CD14-positive monocyte (primary cell): ENCODE results near the gene KLF15. TPM values are rescaled to one million over a fixed set of nuclear protein-coding genes. Genes with fewer than 3 reads are reported as not detected.

Experiments
- DNase-seq, 3 donors: peaks; one replicate each; pipeline ENCODE4 v3.0.0-alpha.2; 2011 to 2022
- H2AFZ ChIP-seq: 2 replicates; pipeline ENCODE4 v1.6.0; 2012; ENCODE audit warnings: mild to moderate bottlenecking, low read depth, low read length, inconsistent platforms; ENCODE audit not compliant: insufficient read depth, poor library complexity, severe bottlenecking
- H3K27ac ChIP-seq, 2 donors: 1 replicate in 1 of 2; 2 replicates in 1 of 2; pipeline ENCODE4 v1.5.1; 2012 to 2013; ENCODE audit warnings: low read length in 2 of 2, control low read depth in 1 of 2, inconsistent platforms in 1 of 2, low read depth in 1 of 2, mild to moderate bottlenecking in 1 of 2
- H3K27me3 ChIP-seq, 2 donors: one replicate each; pipeline versions ENCODE4 v1.6.0 to v1.6.1; 2011 to 2013; ENCODE audit warnings: low read length in 2 of 2; ENCODE audit not compliant: control insufficient read depth in 2 of 2, insufficient read depth in 2 of 2
- H3K36me3 ChIP-seq, 2 donors: replicated peaks in 1 of 2; 1 replicate in 1 of 2; 2 replicates in 1 of 2; pipeline versions ENCODE4 v1.5.1 to v1.6.1; 2012 to 2013; ENCODE audit warnings: low read length in 2 of 2, control low read depth in 1 of 2, inconsistent platforms in 1 of 2, mild to moderate bottlenecking in 1 of 2; ENCODE audit not compliant: insufficient read depth in 2 of 2, control insufficient read depth in 1 of 2
- H3K4me1 ChIP-seq, 2 donors: 1 replicate in 1 of 2; 2 replicates in 1 of 2; pipeline versions ENCODE4 v1.5.1 to v1.6.1; 2012 to 2013; ENCODE audit warnings: low read length in 2 of 2, control low read depth in 1 of 2, inconsistent platforms in 1 of 2, mild to moderate bottlenecking in 1 of 2, moderate library complexity in 1 of 2; ENCODE audit not compliant: insufficient read depth in 2 of 2, control insufficient read depth in 1 of 2
- H3K4me2 ChIP-seq: replicated peaks from 2 replicates; pipeline ENCODE3; 2012; ENCODE audit warnings: low read length, moderate library complexity, mild to moderate bottlenecking; ENCODE audit not compliant: poor library complexity, severe bottlenecking; ENCODE audit errors: extremely low read depth
- H3K4me3 ChIP-seq, 3 experiments: fragments of 200-600 bp in 1 of 3; sonication (generic) in 1 of 3; replicated peaks in 1 of 3; 1 replicate in 2 of 3; 2 replicates in 1 of 3; pipeline ENCODE4 v1.5.1; 2011 to 2013; ENCODE audit warnings: low read length in 3 of 3, mild to moderate bottlenecking in 3 of 3, control low read depth in 2 of 3, low read depth in 2 of 3, inconsistent platforms in 1 of 3, moderate library complexity in 1 of 3
- H3K79me2 ChIP-seq: 2 replicates; pipeline ENCODE4 v1.6.0; 2012; ENCODE audit warnings: mild to moderate bottlenecking, control low read depth, inconsistent platforms, low read length, moderate library complexity; ENCODE audit not compliant: insufficient read depth
- H3K9ac ChIP-seq: 2 replicates; pipeline ENCODE4 v1.6.0; 2017; ENCODE audit warnings: low read length, mild to moderate bottlenecking; ENCODE audit not compliant: insufficient read depth, poor library complexity, severe bottlenecking
- H3K9me3 ChIP-seq, 2 donors: replicated peaks in 1 of 2; 1 replicate in 1 of 2; 2 replicates in 1 of 2; pipeline versions ENCODE4 v1.5.1 to v1.6.1; 2012 to 2013; ENCODE audit warnings: low read length in 2 of 2, control low read depth in 1 of 2; ENCODE audit not compliant: control insufficient read depth in 1 of 2, insufficient read depth in 1 of 2
- H4K20me1 ChIP-seq: 2 replicates; pipeline ENCODE4 v1.6.0; 2012; ENCODE audit warnings: mild to moderate bottlenecking, low read length, control low read depth, moderate library complexity; ENCODE audit not compliant: insufficient read depth
- H3K27ac Mint-ChIP-seq, 7 donors: one replicate each; pipeline ENCODE4 v1.8.0; 2020; ENCODE audit warnings: mild to moderate bottlenecking in 7 of 7, mixed read lengths in 7 of 7, moderate library complexity in 6 of 7, inconsistent platforms in 2 of 7
- H3K27me3 Mint-ChIP-seq, 3 donors: one replicate each; pipeline ENCODE4 v1.8.0; 2021 to 2022; ENCODE audit warnings: low read depth in 3 of 3, mild to moderate bottlenecking in 3 of 3, mixed read lengths in 3 of 3, moderate library complexity in 3 of 3, inconsistent platforms in 1 of 3
- H3K36me3 Mint-ChIP-seq, 2 donors: one replicate each; pipeline ENCODE4 v1.8.0; 2020; ENCODE audit warnings: mixed read lengths in 2 of 2, inconsistent platforms in 1 of 2, mild to moderate bottlenecking in 1 of 2
- H3K4me1 Mint-ChIP-seq: one replicate; pipeline ENCODE4 v1.8.0; 2020; ENCODE audit warnings: mild to moderate bottlenecking, mixed read lengths
- H3K4me3 Mint-ChIP-seq, 2 donors: one replicate each; pipeline ENCODE4 v1.8.0; 2020; ENCODE audit warnings: mild to moderate bottlenecking in 2 of 2, mixed read lengths in 2 of 2, moderate library complexity in 1 of 2
- H3K9me3 Mint-ChIP-seq, 7 donors: one replicate each; pipeline ENCODE4 v1.8.0; 2020 to 2022; ENCODE audit warnings: mixed read lengths in 7 of 7, mild to moderate bottlenecking in 6 of 7, moderate library complexity in 6 of 7, inconsistent platforms in 2 of 7
- WGBS: methylation state at CpG from one replicate; pipeline ENCODE4 v1.1.5; 2013; ENCODE audit warnings: missing lambda C conversion rate; ENCODE audit not compliant: insufficient coverage; 5-methylcytosine and 5-hydroxymethylcytosine counted together
- intact Hi-C, 2 donors: fragments of 100-400 bp; cut with micrococcal nuclease; formaldehyde crosslinking; loops; one replicate each; pipeline versions ENCODE4 v1.15.0 to v1.15.1; 2023
- polyA plus RNA-seq, 3 donors: library from polyadenylated mRNA; depleted of rRNA in 1 of 3; unstranded in 2 of 3; stranded (reverse) in 1 of 3; fragments of 300-500 nt in 2 of 3; fragments of >200 nt in 1 of 3; fragmentation: Illumina TruSeq in 2 of 3; gene quantifications; 1 replicate in 2 of 3; 2 replicates in 1 of 3; pipeline ENCODE4 v1.2.3, GENCODE V29; 2012 to 2021
- TF ChIP-seq, protein P1 (sequence below): fragments of 200-600 bp; IDR thresholded peaks from one replicate; pipeline ENCODE4 v1.8.0; 2022; ENCODE audit warnings: antibody characterized with exemption, mild to moderate bottlenecking

The KLF15 gene
- polyA plus RNA-seq, 3 donors = not detected

DNA sequence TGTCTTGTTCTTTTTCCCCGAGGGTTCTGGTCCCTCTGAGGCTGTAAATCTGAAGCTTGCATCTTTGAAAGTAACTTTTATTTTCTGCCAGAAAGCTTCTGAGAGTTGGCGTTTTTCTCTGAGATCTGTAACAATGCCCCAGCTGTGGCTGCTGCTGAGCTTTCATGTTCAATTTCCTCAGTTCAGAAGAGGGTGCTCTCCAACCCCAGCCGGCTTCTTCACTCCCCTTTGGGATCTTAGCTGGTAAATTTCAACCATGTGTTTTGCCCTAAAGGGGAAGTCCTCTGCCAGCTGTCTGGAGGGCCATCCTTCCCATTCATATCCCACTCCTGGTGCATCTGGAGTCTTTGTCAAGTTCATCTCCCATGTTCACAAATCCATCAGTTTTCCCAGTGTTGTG, 19.2 kb upstream of the KLF15 start:
- peaks cover 2 to 9% (median 8%) of the 10 kb centered on the region in 3 donors for H3K27me3 Mint-ChIP-seq
- peaks cover 2% of the 10 kb centered on the region for H3K4me1 Mint-ChIP-seq
- Histone ChIP-seq H3K27ac (no peak overlapping the region), H3K9ac (no peak overlapping the region), H3K79me2 (no peaks in the 10 kb centered on the region), H3K36me3 (no peaks in the 10 kb centered on the region), H3K9me3 (peaks cover 0 to 3% of the 10 kb centered on the region in 2 donors), H2AFZ (no peak overlapping the region), H3K4me2 (no peak overlapping the region), H3K4me1 (no peaks in the 10 kb centered on the region), H3K4me3 (no peak overlapping the region), H4K20me1 (no peaks in the 10 kb centered on the region), H3K27me3 (no peaks in the 10 kb centered on the region)
- H3K4me3 Mint-ChIP-seq = no peak overlapping the region
- intact Hi-C loops = no loop called here
- H3K36me3 Mint-ChIP-seq = no peaks in the 10 kb centered on the region
- TF ChIP-seq, protein P1, sequence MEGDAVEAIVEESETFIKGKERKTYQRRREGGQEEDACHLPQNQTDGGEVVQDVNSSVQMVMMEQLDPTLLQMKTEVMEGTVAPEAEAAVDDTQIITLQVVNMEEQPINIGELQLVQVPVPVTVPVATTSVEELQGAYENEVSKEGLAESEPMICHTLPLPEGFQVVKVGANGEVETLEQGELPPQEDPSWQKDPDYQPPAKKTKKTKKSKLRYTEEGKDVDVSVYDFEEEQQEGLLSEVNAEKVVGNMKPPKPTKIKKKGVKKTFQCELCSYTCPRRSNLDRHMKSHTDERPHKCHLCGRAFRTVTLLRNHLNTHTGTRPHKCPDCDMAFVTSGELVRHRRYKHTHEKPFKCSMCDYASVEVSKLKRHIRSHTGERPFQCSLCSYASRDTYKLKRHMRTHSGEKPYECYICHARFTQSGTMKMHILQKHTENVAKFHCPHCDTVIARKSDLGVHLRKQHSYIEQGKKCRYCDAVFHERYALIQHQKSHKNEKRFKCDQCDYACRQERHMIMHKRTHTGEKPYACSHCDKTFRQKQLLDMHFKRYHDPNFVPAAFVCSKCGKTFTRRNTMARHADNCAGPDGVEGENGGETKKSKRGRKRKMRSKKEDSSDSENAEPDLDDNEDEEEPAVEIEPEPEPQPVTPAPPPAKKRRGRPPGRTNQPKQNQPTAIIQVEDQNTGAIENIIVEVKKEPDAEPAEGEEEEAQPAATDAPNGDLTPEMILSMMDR = no peak
- DNase-seq = no peak
- no peak overlapping the region for H3K27ac Mint-ChIP-seq
- 40% methylated on average over 2 of the region's 3 CpGs for WGBS
- H3K9me3 Mint-ChIP-seq = peaks cover 0 to 7% (median 2%) of the 10 kb centered on the region in 7 donors

DNA sequence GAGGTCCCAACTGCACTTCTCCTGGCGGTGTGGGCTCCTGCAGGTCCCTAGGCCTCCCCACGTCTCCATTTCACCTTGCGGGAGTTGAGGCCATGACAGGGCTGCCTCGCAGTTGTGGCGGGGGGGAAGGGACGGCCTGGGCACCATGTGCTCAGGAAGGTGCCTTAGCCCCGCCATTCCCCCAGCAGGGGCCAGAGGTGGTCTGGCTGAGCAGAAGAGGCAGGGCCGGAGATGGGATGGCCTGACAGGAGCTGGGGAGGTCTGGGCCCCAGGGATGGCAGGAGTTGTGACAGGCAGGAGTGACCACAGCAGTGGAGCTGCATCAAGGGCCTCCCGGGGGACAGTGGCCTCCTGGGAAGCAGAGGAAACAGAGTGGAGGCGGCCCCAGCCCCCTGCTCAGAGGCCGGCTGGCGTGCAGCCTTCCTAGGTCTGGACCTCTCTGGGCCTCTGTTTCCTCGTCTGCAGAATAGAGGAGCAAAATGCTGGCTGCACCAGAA, 18.7 kb upstream of the KLF15 start:
- no peak overlapping the region for H2AFZ ChIP-seq
- no peaks in the 10 kb centered on the region for H3K36me3 ChIP-seq
- no peaks in the 10 kb centered on the region for H3K27me3 ChIP-seq
- no peaks in the 10 kb centered on the region for H3K4me1 ChIP-seq
- H3K36me3 Mint-ChIP-seq = no peaks in the 10 kb centered on the region
- TF ChIP-seq, protein P1 = no peak
- H3K9me3 ChIP-seq = peaks cover 0 to 3% of the 10 kb centered on the region in 2 donors
- H3K4me1 Mint-ChIP-seq = peaks cover 2% of the 10 kb centered on the region
- H3K9ac ChIP-seq = no peak overlapping the region
- WGBS = 93% methylated on average over 12 of the region's 13 CpGs
- intact Hi-C loops = no loop called here
- no peaks in the 10 kb centered on the region for H4K20me1 ChIP-seq
- no peak overlapping the region for H3K27ac Mint-ChIP-seq
- DNase-seq = no peak
- no peak overlapping the region for H3K4me2 ChIP-seq
- no peak overlapping the region for H3K27ac ChIP-seq
- no peak overlapping the region for H3K4me3 Mint-ChIP-seq
- H3K79me2 ChIP-seq = no peaks in the 10 kb centered on the region
- H3K27me3 Mint-ChIP-seq = peaks cover 2 to 9% (median 8%) of the 10 kb centered on the region in 3 donors
- H3K4me3 ChIP-seq = no peak overlapping the region
- peaks cover 0 to 7% (median 2%) of the 10 kb centered on the region in 7 donors for H3K9me3 Mint-ChIP-seq
